ENCODE data around the gene HPCA.

- TF ChIP-seq CTCF (IDR thresholded peaks at IDR 0.05), result no peak
- TF ChIP-seq POLR2AphosphoS5 (IDR thresholded peaks at IDR 0.05; ENCODE audit: low read depth, low read length), result no peak
Observed at GRCh38 chr1:32920833-32921232, 34.5 kb downstream of the HPCA start.
